NOMO-1 treated with DMSO at 0.1 percent for 48 hours (cell line): ENCODE results near the gene MACF1.

Experiments
- DNase-seq: peaks from one replicate; lab custom pipeline; 2025; ENCODE audit not compliant: unreplicated experiment; lab: John Stamatoyannopoulos, UW

Gene MACF1

DNA sequence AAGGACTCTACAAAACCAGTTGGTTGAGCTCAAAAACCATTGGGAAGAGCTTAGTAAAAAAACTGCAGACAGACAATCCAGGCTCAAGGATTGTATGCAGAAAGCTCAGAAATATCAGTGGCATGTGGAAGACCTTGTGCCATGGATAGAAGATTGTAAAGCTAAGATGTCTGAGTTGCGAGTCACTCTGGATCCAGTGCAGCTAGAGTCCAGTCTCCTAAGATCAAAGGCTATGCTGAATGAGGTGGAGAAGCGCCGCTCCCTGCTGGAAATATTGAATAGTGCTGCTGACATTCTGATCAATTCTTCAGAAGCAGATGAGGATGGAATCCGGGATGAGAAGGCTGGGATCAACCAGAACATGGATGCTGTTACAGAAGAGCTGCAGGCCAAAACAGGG is 183.0 kb downstream of the MACF1 start:
- no peak for DNase-seq

DNA sequence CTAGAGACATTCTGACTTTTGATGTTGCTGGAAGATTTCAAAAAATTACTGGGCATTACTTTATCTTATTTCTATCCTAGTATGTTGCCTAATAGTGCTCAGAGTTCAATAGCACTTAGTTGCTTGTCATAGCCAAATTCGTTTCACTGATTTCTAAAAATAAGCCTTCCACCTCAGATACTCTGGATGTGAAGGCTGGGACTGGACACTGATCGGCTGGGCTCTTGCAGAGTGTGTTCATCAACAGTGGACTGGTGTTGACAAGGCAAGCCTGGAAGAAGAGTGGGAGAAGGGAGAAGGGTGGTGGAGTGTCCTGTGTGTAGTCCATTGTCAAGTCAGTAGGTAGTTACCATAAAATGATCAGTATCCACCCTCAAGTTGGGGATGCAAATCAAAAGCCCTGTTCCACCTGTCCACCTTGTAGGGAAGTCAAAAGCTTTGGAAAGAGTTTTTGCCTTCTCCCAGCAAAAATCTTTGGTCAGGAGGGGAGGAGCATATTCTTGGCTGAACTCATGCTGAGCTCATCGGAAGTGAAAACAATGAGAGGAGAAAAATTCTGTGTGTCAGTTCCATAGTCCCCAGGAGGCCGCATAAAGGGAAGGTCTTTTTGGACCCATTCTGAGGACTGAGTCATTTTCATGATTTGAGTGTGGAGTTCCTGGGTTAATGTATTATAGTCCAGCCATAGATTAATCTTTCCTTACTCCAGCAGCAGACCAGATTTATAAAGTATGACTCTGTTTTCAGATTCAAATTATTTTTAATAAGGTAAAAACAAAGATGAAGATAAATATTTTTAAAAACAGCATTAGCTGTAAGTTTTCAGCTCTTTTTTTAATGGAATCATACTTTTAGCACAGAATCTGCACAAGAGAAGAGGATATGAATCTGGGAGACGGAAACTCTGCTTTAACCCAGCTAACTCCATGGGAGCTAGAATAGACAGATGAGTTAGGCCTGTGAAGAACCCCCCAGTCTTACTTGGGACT is 187.5 kb downstream of the MACF1 start:
- DNase-seq: no peak

DNA sequence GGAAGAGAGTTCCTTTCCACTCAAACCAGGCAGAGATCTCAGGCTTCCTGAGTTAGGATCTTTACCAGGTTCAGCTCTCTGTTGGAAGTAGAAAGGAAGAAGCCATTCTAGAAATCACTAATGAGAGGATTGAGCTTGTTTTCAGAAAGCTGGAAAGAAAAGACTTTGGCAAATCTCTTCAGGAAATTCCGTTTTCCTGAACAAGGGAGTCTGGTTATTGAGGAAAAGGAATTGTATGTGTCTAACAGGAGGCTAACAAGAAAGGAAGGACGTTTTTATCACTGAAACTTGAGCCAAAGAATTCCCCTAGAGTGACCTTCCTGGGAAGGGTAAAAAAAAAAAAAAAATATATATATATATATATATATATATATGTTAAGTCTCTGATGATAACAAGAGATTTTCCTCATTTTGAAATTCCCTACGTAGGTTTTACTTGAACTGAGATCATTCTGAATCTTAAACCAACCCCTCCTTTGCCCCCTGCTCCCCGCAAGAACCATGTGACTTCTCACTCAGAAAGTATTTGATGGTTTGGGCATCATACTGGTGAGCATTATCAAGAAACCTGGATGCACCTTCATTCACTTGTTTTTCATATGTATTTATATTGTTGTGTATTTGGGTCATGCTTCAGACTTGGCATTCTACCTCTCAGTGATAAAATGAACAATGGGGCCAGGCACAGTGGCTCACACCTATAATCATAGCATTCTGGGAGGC is 188.5 kb downstream of the MACF1 start:
- no peak for DNase-seq

DNA sequence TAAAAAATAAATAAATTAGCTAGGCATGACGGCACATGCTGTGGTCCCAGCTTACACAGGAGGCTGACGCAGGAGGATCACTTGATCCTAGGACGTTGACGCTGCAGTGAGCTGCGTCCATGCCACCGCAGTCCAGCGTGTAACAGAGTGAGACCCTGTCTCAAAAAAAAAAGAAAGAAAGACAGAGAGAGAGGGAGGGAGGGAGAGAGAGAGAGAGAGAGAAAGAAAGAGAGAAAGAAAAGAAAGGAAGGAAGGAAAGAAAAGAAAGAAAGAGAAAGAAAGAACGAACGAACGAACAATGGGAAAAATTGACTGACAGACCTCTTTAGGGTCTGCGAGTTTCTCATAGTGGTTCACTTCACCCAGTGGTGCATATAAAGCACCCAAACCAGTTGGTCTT is 189.2 kb downstream of the MACF1 start:
- no peak for DNase-seq

DNA sequence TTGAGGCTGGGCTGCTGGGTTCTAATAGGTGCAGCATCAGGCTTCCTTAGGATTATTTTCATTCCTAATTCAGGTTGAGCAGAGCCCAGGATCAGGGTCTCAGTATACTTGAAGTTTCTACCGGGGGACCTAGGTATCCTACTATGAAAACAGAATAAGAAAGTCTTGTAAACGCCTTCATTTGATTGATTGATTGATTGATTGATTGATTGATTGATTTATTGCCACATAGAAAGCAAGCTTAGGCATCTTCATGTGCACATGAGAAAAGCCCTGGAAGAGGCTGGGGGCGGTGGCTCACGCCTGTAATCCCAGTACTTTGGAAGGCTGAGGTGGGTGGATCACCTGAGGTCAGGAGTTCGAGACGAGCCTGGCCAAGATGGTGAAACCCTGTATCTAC is 189.6 kb downstream of the MACF1 start:
- no peak for DNase-seq

DNA sequence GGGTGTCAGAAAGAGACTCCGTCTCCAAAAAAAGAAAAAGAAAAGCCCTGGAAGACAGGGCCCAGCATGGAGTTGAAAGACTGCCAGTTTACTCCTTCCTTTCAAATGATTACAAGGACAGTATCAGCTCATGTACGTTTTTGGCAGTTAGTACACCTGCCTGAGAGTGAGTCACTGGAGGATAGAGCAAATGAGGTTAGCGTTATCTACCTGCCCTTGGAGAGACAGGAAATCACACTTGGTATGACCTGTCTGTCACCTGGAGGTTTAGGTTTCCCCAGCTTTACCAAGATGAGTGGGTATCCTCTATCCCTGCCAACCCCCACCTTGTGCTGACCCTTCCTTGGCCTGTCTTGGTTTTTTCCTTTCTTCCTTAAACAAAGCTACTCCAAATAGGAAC is 190.1 kb downstream of the MACF1 start:
- no peak for DNase-seq

DNA sequence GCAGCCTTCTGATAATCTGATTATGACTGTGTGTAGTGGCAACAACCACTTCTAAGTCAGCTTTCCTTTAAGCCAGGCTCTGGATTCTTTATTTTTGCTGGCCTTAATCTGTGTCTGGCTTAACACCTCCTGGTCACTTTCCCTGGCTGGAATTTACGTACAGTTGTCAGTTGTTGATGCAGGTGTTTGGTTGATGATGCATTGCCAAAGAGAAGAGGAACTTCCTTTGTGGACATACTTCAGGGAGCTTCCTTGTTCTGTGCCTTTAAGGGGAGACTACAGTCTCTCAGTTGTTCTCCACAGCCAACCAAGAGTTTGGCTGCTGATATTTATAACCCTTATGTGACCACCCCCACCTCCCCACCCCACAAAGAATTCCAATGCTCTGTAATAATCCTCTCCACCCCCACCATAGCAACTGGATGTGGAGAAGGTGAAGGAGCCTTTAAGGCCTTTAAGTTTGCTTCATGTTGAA is 190.9 kb downstream of the MACF1 start:
- DNase-seq: peak; percentile 29

DNA sequence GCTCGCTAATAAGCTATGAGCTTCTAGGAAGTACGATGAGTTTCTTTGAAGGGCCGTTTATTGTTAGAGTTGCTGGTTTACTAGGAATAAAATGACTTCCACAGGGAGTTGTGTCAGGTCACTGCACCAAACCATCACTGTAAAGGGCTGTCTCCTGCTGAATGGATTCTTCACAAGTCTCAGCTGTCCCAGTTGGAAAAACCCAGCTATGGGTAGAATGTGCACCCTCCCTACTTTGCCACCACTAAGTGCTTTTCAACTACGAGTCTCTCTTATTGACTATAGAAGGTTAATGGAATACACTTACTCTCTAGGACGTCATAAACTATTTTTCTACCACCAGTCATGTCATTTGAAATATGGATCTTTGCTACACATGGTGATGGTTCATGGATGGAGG is 192.2 kb downstream of the MACF1 start:
- no peak for DNase-seq

DNA sequence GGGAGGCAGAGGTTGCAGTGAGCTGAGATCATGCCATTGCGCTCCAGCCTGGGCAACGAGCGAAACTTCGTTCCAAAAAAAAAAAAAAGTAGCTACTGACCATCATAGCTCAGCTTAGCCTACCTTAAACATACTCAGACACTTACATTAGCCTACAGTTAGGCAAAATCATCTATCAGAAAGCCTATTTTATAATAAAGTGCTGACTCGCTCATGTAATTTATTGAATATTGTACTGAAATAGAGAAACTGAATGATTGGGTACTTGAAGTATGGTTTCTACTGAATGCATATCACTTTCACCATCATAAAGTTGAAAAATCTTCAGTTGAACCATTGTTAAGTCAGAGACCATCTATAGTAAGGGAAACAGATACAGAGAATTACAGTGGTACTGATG is 193.0 kb downstream of the MACF1 start:
- no peak for DNase-seq

DNA sequence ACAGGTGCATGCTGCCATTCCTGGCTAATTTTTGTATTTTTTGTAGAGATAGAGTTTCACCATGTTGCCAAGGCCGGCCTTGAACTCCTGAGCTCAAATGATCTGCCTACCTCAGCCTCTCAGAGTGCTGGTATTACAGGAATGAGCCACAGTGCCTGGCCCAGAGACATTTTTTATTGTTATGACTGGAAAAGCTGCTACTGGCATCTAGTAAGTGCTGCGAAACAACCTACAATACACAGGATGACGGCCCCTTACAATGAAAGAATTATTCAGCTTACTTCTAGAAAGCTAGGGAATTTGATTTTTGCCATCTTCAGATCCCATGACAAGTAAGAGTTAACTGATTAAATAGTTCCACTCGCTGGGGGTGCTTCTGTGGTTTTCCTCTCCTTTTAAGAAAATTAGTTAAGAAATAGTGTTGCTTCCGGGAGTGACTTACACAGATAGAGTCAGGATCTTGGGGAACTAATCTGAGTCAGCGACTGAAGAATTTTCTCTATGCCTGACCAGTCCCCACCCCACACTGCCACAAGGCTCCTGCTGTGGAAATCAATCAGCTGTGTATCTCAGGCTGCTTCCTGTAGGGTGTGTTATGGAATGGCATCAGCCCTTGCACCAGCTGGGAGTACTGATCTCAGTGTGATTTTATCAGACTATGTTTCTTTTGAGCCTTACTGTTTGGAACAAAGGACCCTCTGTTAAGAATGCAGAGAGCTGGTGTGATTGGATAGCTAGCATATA is 194.0 kb downstream of the MACF1 start:
- peak; percentile 79 for DNase-seq

DNA sequence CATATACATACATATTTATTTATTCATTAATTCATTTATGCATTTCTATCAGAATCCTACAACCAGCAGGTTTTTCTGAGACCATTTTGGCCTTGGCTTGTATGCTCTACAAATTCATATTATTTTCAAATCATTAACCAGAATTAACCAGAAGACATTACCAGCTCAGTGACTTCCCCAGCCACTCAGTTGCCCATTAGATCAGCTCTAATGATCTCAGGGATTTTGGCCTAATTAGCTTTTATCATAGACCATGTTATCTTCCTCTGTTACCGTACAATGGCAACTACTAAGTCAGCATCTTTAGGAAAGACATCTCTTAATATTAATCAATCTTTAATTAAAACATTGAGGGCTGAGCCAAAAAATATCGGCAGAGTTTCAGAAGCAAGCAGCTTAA is 196.6 kb downstream of the MACF1 start:
- DNase-seq: no peak

DNA sequence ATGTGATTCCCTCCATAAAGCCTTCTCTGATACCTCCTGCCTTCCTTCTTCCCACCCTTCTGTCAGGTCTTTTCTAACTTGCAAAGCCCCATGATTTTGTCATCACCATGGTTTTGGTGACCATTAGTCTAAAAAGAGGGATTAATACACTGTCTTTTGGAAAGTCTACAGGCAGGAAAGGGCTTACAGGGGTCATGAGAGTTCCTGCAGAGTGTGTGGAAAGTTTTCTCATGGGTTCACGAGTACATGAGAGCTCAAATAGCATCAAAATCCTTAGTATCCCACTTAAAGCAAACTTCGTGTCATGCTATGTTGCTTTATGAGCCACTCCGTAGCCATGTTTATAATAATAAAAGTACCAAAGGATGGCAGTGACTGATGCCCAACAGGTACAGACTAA is 200.4 kb downstream of the MACF1 start:
- DNase-seq: no peak

DNA sequence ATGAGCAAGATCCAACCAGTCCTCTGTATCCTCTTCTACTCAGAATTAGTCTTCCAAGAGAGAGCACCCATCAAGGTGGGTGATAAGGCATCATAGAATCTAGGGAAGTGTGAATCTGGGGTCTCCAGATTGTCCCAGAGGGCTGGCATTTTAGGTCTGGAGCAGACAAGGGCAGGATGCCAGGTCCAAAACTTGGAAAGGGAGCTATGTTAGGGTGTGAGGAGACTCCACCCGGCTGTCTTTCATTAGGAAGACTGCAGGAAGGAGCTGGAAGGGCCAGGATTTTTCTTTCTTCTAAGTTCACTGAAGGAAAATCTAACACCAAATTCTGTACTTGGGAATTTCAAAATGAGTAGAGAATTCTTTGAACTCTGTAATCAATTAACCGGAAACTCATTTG is 200.9 kb downstream of the MACF1 start:
- no peak for DNase-seq

DNA sequence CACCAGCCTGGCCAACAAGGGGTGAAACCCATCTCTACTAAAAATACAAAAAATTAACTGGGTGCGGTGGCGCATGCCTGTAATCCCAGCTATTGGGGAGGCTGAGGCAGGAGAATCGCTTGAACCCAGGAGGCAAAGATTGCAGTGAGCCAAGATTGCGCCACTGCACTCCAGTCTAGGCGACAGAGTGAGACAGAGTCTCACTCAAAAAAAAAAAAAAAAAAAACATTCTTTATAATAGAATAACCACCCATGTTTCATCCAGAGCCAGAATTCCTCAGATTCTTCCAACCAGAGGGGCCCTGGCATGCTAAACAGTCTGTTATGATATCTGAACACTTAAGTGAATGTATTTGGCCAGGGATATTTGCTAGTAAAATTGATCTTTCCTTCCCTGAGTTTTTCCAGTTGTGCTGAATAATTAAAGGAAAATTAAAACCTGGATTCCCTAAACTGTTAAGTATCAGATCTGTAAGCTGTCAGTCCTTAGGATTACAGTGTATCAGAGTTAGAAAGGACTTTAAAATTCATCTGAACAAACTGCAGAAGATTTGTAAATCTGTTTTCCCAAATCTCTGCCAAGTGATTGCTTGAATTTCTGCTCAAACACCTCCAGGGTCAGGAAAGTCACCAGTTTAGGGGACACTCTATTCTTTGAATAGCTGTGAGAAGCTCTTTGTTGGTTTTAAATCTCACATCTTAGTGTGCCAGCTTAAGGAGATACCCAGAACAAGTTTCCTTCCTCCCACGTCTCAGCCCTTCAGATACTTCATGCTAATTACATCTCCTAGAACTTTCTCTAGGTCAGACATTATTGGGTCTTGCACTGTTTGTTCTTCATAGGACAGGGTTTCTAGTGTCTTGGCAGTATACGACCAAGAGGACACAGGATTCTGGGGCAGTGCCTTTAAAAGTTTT is 202.3 kb downstream of the MACF1 start:
- no peak for DNase-seq

DNA sequence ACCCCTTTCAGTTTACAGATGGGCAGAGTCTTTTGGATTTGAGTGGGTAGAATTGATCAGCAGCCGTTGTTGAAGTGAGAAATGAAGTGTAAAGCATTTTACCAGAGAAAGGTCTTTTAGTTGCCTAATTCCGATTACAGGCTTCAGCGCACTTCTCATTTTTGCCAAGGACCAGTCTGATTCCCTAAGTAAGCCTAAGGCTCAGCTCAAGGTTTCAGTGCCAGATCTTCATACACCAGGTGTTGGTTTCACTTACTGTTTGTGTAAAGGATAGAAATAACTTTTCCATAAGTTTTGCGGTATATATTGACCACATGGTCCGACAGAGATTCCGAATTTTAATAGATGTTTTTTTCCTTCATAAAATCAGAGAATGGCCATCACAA is 203.0 kb downstream of the MACF1 start:
- DNase-seq: peak; percentile 1

DNA sequence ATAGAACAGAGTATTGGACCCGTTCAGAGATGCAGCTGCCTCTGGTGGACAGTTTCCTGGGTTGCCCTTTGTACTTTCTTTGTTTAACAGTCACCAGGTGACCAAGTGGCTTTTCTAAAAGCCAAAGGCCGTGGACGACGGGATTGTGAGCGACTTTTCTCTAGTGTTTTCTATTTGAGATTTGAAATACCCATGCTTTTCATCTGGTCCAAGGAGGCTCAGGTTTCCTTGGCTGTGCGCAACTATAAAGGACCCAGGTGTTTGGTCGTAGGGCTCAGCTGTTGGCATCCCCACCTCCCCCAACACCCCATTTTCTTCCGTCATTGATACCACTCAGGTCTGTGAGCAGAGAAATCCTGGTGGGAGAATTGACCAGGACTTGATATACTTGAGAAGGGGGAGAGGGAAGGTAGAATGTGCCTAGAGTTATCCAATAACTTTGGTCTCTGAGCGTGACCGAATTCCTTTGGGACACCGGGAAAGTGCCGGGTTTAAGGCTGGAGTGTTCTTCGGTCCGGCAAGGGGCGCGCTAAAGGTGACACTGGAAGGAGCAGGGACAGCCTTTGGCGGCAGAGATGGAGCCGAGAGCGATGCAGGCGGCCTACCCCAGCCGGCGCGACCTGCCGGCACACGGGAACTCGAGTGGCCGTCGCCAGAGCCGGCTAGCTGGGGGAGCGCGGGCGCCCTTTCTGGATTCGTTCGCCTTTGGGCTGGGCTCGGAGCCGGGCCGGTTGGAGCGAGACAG is 203.6 kb downstream of the MACF1 start:
- no peak for DNase-seq

DNA sequence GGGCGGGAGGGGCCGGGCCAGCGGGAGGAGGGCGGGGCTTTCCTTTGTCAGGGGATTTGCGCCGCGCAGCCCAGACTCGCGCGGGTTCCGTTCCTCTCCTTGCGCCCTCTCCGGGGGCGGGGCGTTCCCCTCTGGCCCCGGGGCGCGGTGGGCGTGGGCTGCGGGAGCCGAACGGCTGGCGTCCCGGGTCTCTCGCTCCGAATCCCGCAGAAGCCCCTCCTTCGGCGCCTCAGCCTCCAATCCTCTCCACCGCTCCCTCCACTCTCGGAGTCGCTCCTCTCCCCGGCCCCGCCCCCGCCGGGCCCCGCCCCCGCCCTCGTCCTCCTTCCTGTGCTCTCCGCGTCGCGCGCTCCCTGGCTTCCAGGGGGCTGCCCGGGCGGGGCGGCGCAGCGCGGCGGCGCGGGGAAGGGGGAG is 204.2 kb downstream of the MACF1 start:
- peak; percentile 69 for DNase-seq

DNA sequence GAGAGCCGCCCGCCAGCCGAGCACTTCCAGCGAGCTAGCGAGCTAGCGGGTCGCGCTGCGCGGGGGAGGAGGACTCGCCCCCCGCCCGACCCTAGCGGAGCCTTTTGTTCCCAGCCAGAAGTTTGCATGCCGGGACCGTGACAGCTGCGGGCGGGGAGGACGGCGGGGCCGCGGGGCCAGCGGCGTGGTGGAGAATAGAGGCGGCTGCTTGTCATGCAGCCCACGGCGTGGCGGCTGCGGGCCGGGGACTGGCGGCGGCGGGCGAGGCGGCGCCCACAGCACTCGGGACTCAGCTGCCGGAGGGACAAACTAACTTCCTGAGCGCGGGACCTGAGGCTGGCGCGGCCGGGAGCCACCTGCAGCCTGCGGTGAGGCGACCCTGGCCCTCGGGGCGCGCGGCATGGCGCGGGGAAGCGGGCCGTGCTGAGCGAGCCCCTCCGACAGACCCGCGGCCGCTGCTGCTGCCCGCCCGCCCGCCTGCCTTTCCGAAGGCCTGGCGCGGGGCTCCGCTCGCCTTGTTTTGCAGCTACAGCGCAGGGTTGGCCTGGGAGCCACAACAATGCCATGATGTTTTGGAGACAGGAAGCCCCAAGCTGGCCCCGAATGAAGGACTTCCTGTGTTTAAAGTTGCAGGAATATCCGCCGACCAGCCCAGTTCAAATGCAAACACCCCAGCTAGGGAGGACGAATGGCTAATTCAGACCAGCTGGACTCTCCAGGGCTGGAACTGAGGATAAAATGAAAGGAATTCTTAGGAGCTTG is 204.7 kb downstream of the MACF1 start:
- no peak for DNase-seq

DNA sequence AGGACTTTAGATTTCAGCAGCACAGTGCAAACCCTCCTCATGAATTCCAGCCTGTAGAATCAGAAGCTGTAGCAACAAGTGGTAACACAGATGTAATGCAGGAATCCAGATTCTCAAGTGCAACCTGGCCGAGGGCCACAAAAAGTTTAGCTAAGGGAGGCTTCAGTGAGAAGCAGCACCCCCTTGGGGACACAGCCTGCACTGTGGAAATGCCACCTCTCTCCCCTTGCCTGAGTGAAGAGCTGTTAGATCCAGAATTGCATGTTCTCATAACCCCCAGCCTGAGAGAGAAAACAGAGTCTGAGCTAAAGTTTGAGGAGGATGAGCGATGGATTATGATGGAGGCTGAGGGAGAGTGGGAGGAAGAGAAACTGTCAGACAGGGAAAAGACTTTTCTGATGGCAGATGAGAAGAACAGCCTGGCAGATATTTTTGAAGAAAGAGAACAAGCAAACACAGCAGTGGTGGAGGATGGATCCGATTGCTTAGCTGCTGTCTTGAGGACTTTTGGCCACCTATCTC is 206.5 kb downstream of the MACF1 start:
- DNase-seq: peak; percentile 24
